Nucleus accumbens (tissue), 56 donors: ENCODE measurements around the gene UFSP2.

Experiments
- DNase-seq, 56 donors: peaks; one replicate each; lab custom pipeline; 2025; lab: John Stamatoyannopoulos, UW

Gene UFSP2

GRCh38 chr4:185358514-185358913 lies 67.2 kb downstream of the UFSP2 start:
- no peak for DNase-seq

- no peak for DNase-seq
Measured at GRCh38 chr4:185357733-185358440, 67.9 kb downstream of the UFSP2 start.

- no peak for DNase-seq
Measured at GRCh38 chr4:185357211-185357610, 68.6 kb downstream of the UFSP2 start.

- DNase-seq: no peak
Measured at GRCh38 chr4:185352741-185353140, 73.0 kb downstream of the UFSP2 start.

- no peak for DNase-seq
Measured at GRCh38 chr4:185352202-185352601, 73.6 kb downstream of the UFSP2 start.

- no peak for DNase-seq
Measured at GRCh38 chr4:185351691-185352090, 74.1 kb downstream of the UFSP2 start.
